Measurements from ENCODE around the gene ACSL1.

ACSL1 gene

DNA sequence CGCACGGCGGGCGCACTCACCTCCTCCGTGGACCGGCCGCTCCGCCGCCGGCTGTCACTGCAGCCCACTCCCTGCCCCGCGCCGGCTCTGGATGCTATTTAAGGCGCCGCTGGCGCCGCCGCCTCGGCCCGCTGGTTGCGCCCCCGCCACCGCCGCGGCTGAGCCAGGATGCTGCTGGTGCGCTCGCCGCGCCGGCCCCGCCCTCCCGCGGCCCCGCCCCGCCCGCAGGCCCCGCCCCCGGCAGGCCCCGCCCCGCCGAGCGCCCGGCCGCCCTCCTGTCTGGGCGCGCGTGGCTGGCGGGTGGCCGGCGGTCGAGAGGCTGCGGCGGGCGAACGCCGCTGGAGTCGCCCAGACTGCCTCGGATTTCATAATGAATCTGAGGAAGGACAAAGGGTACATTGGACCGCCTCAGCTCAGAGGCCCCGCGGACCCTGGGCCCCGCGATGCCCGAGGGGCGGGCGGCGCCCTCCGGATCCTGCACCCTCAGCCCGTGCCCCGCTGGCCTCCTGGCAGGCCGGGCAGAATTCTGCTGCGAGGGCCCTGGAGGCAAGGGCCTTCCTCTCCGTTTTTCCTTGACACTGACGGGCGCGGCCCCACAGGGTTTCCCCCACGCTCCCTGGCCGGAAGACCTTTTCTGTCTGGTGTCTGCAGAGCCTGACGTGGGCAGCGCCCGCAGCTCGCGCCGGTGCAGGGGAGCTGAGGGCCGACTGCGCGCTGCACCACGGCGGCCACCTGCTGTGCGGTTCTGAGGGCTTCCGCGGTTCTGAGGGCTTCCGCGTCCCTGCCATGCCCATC lies at the start of gene ACSL1:
ACSL1 (minus strand) TSS at position 73 of the 795 bp plus-strand sequence. CDS start 22,454 bp downstream, outside the sequence.
- Mint-ChIP-seq H3K4me1 (ENCODE audit: low read depth) (peaks cover 41% of the 10 kb centered on the region), H3K27me3 (peaks cover 6% of the 10 kb centered on the region), H3K9me3 (no peaks in the 10 kb centered on the region), H3K4me3 (peak within 1 kb of the TSS; percentile 85), H3K27ac (peak within 1 kb of the TSS; percentile 88), H3K36me3 (ENCODE audit: low read depth) (peaks cover 6% of the 10 kb centered on the region)
- DNase-seq, result peak; percentile 87

DNA sequence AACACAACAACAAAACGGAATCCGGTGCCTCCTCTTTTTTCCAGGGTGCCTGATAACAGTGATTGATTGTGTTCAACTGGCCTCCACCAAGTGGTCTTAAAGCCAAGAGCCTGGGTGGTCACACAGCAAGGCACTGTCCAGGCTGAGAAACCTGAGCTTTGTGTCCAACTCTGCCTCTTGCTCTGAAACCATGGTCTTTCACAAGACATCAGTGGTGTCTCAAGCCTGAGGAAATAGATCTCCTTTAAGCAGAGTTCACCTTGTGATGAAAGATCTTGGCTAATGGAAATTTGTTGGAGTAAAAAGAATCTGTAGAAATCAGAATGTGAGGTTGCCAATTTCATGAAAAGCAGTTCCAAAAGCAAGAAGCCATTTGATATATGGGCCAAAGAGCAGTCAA lies 47.3 kb upstream of the ACSL1 start:
- Mint-ChIP-seq H3K9me3 (no peaks in the 10 kb centered on the region), H3K27ac (no peak overlapping the region), H3K36me3 (ENCODE audit: low read depth) (no peaks in the 10 kb centered on the region), H3K27me3 (peaks cover 3% of the 10 kb centered on the region), H3K4me3 (no peak overlapping the region), H3K4me1 (ENCODE audit: low read depth) (no peaks in the 10 kb centered on the region)
- DNase-seq, result no peak

DNA sequence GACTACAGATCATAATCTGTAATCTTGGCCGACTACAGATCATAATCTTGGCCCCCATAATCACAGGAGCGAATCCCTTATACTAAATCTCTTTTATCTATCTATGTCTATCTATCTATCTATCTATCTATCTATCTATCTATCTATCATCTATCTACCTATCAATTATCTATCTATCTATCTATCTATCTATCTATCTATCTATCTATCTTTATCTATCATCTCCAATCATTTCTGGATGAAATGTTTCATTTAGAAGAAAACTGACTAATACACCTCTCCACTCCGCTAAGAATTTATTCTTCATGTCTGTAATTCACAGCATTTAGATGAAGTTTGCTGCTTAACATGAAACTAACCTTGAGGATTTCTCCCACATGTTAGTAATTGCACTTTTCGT lies 45.0 kb upstream of the ACSL1 start:
- Mint-ChIP-seq H3K27me3 (peaks cover 5% of the 10 kb centered on the region), H3K27ac (no peak overlapping the region), H3K4me1 (ENCODE audit: low read depth) (no peaks in the 10 kb centered on the region), H3K4me3 (no peak overlapping the region), H3K9me3 (no peaks in the 10 kb centered on the region), H3K36me3 (ENCODE audit: low read depth) (no peaks in the 10 kb centered on the region)
- DNase-seq, result no peak

- Mint-ChIP-seq H3K27ac (no peak overlapping the region), H3K4me1 (ENCODE audit: low read depth) (no peaks in the 10 kb centered on the region), H3K9me3 (no peaks in the 10 kb centered on the region), H3K4me3 (no peak overlapping the region), H3K36me3 (ENCODE audit: low read depth) (no peaks in the 10 kb centered on the region), H3K27me3 (peaks cover 10% of the 10 kb centered on the region)
- DNase-seq, result no peak
These were observed 42.9 kb upstream of the ACSL1 start for GRCh38 chr4:184868623-184869022.

DNA sequence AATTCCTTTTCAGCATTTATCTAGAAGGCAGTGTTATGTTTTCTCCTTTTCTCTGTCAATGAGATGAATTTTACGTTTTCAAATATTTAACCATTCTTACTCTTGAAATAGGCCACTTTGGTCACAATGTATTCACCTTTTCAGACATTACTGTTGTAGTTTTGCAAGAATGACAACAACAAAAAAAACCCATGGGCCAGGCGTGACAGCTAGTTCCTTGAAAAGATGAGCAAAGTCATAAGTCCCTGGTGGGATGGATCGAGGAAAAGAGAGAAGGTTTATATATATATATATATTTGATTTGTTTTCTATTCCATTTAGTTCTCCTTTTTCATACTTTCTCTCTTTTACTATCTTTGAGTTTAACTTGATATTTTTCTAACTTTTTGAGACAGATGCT lies 38.1 kb upstream of the ACSL1 start:
- Mint-ChIP-seq H3K9me3 (no peaks in the 10 kb centered on the region), H3K27me3 (peaks cover 28% of the 10 kb centered on the region), H3K4me1 (ENCODE audit: low read depth) (peaks cover 9% of the 10 kb centered on the region), H3K27ac (no peak overlapping the region), H3K36me3 (ENCODE audit: low read depth) (no peaks in the 10 kb centered on the region), H3K4me3 (no peak overlapping the region)
- no peak for DNase-seq

DNA sequence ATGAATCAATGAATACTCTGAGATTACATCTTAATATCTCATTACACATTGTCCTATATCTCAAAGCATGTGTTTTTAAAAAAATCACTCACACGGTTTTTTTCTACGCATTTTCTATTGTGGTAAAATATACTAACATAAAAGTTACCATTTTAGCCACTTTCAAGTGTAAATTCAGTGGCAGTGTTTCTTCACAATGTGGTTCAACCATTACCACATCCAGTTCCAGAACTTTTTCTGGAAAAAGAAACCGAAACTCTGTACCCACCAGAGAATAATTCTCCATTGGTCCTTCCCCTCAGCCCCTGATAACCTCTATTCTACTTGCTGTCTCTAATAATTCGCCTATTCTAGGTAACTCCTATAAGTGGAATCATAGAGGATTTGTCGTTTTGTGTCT lies 35.3 kb upstream of the ACSL1 start:
- Mint-ChIP-seq H3K27ac (no peak overlapping the region), H3K4me1 (ENCODE audit: low read depth) (peaks cover 10% of the 10 kb centered on the region), H3K9me3 (no peaks in the 10 kb centered on the region), H3K4me3 (no peak overlapping the region), H3K27me3 (peaks cover 35% of the 10 kb centered on the region), H3K36me3 (ENCODE audit: low read depth) (no peaks in the 10 kb centered on the region)
- no peak for DNase-seq

GRCh38 chr4:184860018-184860779 lies 34.4 kb upstream of the ACSL1 start:
- H3K27ac Mint-ChIP-seq, result no peak overlapping the region
- H3K36me3 Mint-ChIP-seq (ENCODE audit: low read depth), result no peaks in the 10 kb centered on the region

GRCh38 chr4:184857441-184858121 lies 31.8 kb upstream of the ACSL1 start:
- Mint-ChIP-seq H3K4me3 (no peak overlapping the region), H3K27me3 (peaks cover 26% of the 10 kb centered on the region), H3K36me3 (ENCODE audit: low read depth) (no peaks in the 10 kb centered on the region), H3K9me3 (no peaks in the 10 kb centered on the region), H3K4me1 (ENCODE audit: low read depth) (peaks cover 24% of the 10 kb centered on the region), H3K27ac (no peak overlapping the region)
- DNase-seq, result no peak

More at GRCh38 chr4:184860018-184860779, 34.4 kb upstream of the ACSL1 start:
- H3K4me1 Mint-ChIP-seq (ENCODE audit: low read depth), result peaks cover 14% of the 10 kb centered on the region
- H3K9me3 Mint-ChIP-seq, result no peaks in the 10 kb centered on the region
- H3K27me3 Mint-ChIP-seq, result peaks cover 37% of the 10 kb centered on the region
- no peak overlapping the region for H3K4me3 Mint-ChIP-seq
- no peak for DNase-seq

GRCh38 chr4:184856277-184856609 lies 30.5 kb upstream of the ACSL1 start:
- Mint-ChIP-seq H3K36me3 (ENCODE audit: low read depth) (no peaks in the 10 kb centered on the region), H3K4me3 (no peak overlapping the region), H3K27ac (no peak overlapping the region), H3K9me3 (no peaks in the 10 kb centered on the region), H3K27me3 (peaks cover 21% of the 10 kb centered on the region), H3K4me1 (ENCODE audit: low read depth) (peaks cover 24% of the 10 kb centered on the region)
- DNase-seq, result no peak

GRCh38 chr4:184854673-184855072 lies 28.9 kb upstream of the ACSL1 start:
- Mint-ChIP-seq H3K27ac (peak overlapping the region; percentile 10), H3K4me1 (ENCODE audit: low read depth) (peaks cover 23% of the 10 kb centered on the region)
- no peak for DNase-seq

DNA sequence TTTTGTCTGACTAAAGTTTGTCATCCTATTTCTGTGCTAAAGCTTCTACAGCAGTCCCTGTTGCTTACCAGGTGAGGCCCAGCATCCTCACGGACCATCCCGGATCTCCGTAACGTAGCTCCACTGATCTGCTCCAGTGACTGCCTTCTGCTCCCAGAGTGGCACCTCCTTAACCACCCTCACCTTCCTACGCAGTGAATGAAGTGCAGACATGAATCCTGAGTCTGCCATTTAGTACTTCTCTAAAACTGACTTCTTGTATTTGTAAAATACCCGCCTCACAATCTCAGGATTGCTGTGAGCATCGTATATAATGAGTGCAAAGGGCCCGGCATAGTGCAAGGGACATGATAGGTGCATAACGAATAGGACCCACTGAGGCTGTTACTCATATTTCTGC lies 27.7 kb upstream of the ACSL1 start:
- no peak for DNase-seq
- no peaks in the 10 kb centered on the region for H3K9me3 Mint-ChIP-seq
- H3K27ac Mint-ChIP-seq, result no peak overlapping the region
- H3K36me3 Mint-ChIP-seq (ENCODE audit: low read depth), result no peaks in the 10 kb centered on the region
- H3K4me3 Mint-ChIP-seq, result no peak overlapping the region
- H3K27me3 Mint-ChIP-seq, result peaks cover 17% of the 10 kb centered on the region
- peaks cover 33% of the 10 kb centered on the region for H3K4me1 Mint-ChIP-seq (ENCODE audit: low read depth)

More at GRCh38 chr4:184854673-184855072, 28.9 kb upstream of the ACSL1 start:
- no peak overlapping the region for H3K4me3 Mint-ChIP-seq
- no peaks in the 10 kb centered on the region for H3K9me3 Mint-ChIP-seq
- no peaks in the 10 kb centered on the region for H3K36me3 Mint-ChIP-seq (ENCODE audit: low read depth)
- peaks cover 14% of the 10 kb centered on the region for H3K27me3 Mint-ChIP-seq

- no peak overlapping the region for H3K27ac Mint-ChIP-seq
- no peaks in the 10 kb centered on the region for H3K36me3 Mint-ChIP-seq (ENCODE audit: low read depth)
- H3K9me3 Mint-ChIP-seq, result no peaks in the 10 kb centered on the region
- no peak overlapping the region for H3K4me3 Mint-ChIP-seq
- peaks cover 39% of the 10 kb centered on the region for H3K4me1 Mint-ChIP-seq (ENCODE audit: low read depth)
- peaks cover 17% of the 10 kb centered on the region for H3K27me3 Mint-ChIP-seq
- no peak for DNase-seq
These were observed 26.1 kb upstream of the ACSL1 start for GRCh38 chr4:184851886-184852285.

GRCh38 chr4:184851200-184851541 lies 25.4 kb upstream of the ACSL1 start:
- Mint-ChIP-seq H3K36me3 (ENCODE audit: low read depth) (no peaks in the 10 kb centered on the region), H3K4me3 (no peak overlapping the region), H3K4me1 (ENCODE audit: low read depth) (peaks cover 38% of the 10 kb centered on the region), H3K9me3 (no peaks in the 10 kb centered on the region), H3K27ac (no peak overlapping the region), H3K27me3 (peaks cover 17% of the 10 kb centered on the region)
- DNase-seq, result no peak

- H3K27me3 Mint-ChIP-seq, result peaks cover 19% of the 10 kb centered on the region
- no peaks in the 10 kb centered on the region for H3K36me3 Mint-ChIP-seq (ENCODE audit: low read depth)
- no peaks in the 10 kb centered on the region for H3K9me3 Mint-ChIP-seq
- DNase-seq, result no peak
- H3K4me1 Mint-ChIP-seq (ENCODE audit: low read depth), result peaks cover 37% of the 10 kb centered on the region
- H3K4me3 Mint-ChIP-seq, result no peak overlapping the region
- peak overlapping the region; percentile 12 for H3K27ac Mint-ChIP-seq
These were observed 24.8 kb upstream of the ACSL1 start for GRCh38 chr4:184850431-184851199.
